HG03135 (cell line): Measurements from ENCODE around the gene DPP3.
"Not testable (repeated sequence)": the region's sequence is repeated elsewhere in the genome, so short reads cannot be mapped to it uniquely, and the experiment has no call there.

Experiments used
- ATAC-seq: cut with Tn5 transposase; IDR thresholded peaks from one replicate; pipeline ENCODE4 v1.9.1; 2021; ENCODE audit warnings: mild to moderate bottlenecking, moderate library complexity; ENCODE audit not compliant: unreplicated experiment

DPP3 gene

GRCh38 chr11:66529655-66530054 is 49.4 kb downstream of the DPP3 start:
- ATAC-seq = no peak

- no peak for ATAC-seq
Observed at GRCh38 chr11:66530927-66531709, 50.9 kb downstream of the DPP3 start.

GRCh38 chr11:66531841-66532240 is 51.6 kb downstream of the DPP3 start:
- no peak for ATAC-seq

GRCh38 chr11:66532784-66533183 is 52.5 kb downstream of the DPP3 start:
- no peak for ATAC-seq

GRCh38 chr11:66539170-66539869 is 59.1 kb downstream of the DPP3 start:
- ATAC-seq = no peak

GRCh38 chr11:66539870-66540213 is 59.6 kb downstream of the DPP3 start:
- no peak for ATAC-seq

GRCh38 chr11:66540598-66540997 is 60.4 kb downstream of the DPP3 start:
- not testable (repeated sequence) for ATAC-seq

GRCh38 chr11:66541892-66542291 is 61.7 kb downstream of the DPP3 start:
- ATAC-seq = no peak

- no peak for ATAC-seq
Observed at GRCh38 chr11:66542362-66542761, 62.1 kb downstream of the DPP3 start.

GRCh38 chr11:66543263-66544107 is 63.3 kb downstream of the DPP3 start:
- no peak for ATAC-seq

GRCh38 chr11:66544952-66545351 is 64.7 kb downstream of the DPP3 start:
- ATAC-seq = not testable (repeated sequence)

GRCh38 chr11:66545701-66546367 is 65.6 kb downstream of the DPP3 start, which contains the start of gene ZDHHC24:
Gene ZDHHC24, minus strand, starts transcription at chr11:66546048. Its CDS starts 45 bp downstream, at chr11:66546003.
- ATAC-seq = peak; percentile 75

GRCh38 chr11:66546368-66546965 is 66.2 kb downstream of the DPP3 start, which contains the start of gene ACTN3:
Gene ACTN3, plus strand, starts transcription at chr11:66546903. Its CDS starts 35 bp downstream, at chr11:66546938.
- ATAC-seq = no peak

GRCh38 chr11:66546966-66547661 is 66.9 kb downstream of the DPP3 start:
- no peak for ATAC-seq

- ATAC-seq = no peak
Observed at GRCh38 chr11:66547662-66548009, 67.4 kb downstream of the DPP3 start.

- ATAC-seq = no peak
Observed at GRCh38 chr11:66548041-66548440, 67.8 kb downstream of the DPP3 start.

GRCh38 chr11:66548774-66549630 is 68.8 kb downstream of the DPP3 start:
- no peak for ATAC-seq

GRCh38 chr11:66549696-66550095 is 69.5 kb downstream of the DPP3 start:
- ATAC-seq = no peak

- no peak for ATAC-seq
Observed at GRCh38 chr11:66550887-66551286, 70.7 kb downstream of the DPP3 start.
